ENCODE measurements around the gene NOXRED1. TPM values are rescaled to one million over a fixed set of nuclear protein-coding genes. Genes with fewer than 3 reads are reported as not detected.

NOXRED1 gene
- total and polyA plus RNA-seq, 2 donors (not counting 1 experiment from before 2014, with no cell fraction given): 0.42 to 1.5 TPM

DNA sequence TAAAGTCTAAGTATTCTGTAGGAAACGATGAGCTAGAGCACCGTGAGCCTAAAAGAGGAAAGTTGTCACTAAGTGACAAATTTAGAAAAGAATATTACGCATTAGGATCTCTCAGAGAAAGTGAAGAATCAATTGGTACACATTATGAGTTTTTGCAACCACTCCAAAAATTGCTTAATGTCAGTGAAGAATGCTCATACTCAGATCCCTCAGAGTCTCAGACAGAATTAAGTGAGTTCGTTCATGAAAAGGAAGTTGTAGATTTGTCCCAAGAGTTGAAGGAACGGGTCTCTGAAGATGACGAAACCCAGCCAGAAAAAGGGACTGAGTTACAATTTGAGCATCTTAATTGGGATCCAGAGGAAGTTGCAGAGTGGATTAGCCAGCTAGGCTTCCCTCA is 44.6 kb downstream of the NOXRED1 start:
- DNase-seq: no peak
- TF ChIP-seq, protein P1, sequence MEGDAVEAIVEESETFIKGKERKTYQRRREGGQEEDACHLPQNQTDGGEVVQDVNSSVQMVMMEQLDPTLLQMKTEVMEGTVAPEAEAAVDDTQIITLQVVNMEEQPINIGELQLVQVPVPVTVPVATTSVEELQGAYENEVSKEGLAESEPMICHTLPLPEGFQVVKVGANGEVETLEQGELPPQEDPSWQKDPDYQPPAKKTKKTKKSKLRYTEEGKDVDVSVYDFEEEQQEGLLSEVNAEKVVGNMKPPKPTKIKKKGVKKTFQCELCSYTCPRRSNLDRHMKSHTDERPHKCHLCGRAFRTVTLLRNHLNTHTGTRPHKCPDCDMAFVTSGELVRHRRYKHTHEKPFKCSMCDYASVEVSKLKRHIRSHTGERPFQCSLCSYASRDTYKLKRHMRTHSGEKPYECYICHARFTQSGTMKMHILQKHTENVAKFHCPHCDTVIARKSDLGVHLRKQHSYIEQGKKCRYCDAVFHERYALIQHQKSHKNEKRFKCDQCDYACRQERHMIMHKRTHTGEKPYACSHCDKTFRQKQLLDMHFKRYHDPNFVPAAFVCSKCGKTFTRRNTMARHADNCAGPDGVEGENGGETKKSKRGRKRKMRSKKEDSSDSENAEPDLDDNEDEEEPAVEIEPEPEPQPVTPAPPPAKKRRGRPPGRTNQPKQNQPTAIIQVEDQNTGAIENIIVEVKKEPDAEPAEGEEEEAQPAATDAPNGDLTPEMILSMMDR (IDR thresholded peaks at IDR 0.05): no peak
- TF ChIP-seq EZH2 (IDR thresholded peaks at IDR 0.05; ENCODE audit: borderline replicate concordance, insufficient read depth, low read depth, low read length, poor library complexity, severe bottlenecking): no peak
- intact Hi-C loops (cut with micrococcal nuclease): loop anchor here (5.0 to 10.0 kb wide), 2 partner anchors 214 to 386 kb away; partner anchors contain the start of gene SNW1
- H3K9ac ChIP-seq (ENCODE audit: low read length): no peak overlapping the region
- no peak overlapping the region for H3K4me2 ChIP-seq (replicated peaks; ENCODE audit: low read depth, low read length, poor library complexity, severe bottlenecking)
- no peak overlapping the region for H3K4me3 ChIP-seq (ENCODE audit: control extremely low read depth in 1 of 5, extremely low read depth in 1 of 5, insufficient read depth in 1 of 5, low read depth in 2 of 5, low read length in 4 of 5)
- H3K27ac Mint-ChIP-seq: no peak overlapping the region
- H3K4me3 Mint-ChIP-seq: no peak overlapping the region
- no peaks in the 10 kb centered on the region for H3K9me3 ChIP-seq (ENCODE audit: control extremely low read depth in 1 of 3, control insufficient read depth in 2 of 3, insufficient read depth in 1 of 3, low read length in 2 of 3)
- H3K27ac ChIP-seq (ENCODE audit: low read length in 2 of 2): no peak overlapping the region
- no peaks in the 10 kb centered on the region for H3K9me3 Mint-ChIP-seq (ENCODE audit: insufficient read depth)
- H3K4me1 Mint-ChIP-seq: peaks cover 24% of the 10 kb centered on the region
- peaks cover 40% of the 10 kb centered on the region for H3K79me2 ChIP-seq (ENCODE audit: control insufficient read depth, insufficient read depth, low read length)
- no peak for ATAC-seq (ENCODE audit: low read depth)
- H3K36me3 ChIP-seq (replicated peaks in 1 of 2; ENCODE audit: control extremely low read depth in 1 of 2, control insufficient read depth in 1 of 2, extremely low read depth in 1 of 2, insufficient read depth in 2 of 2, low read length in 1 of 2): no peaks in the 10 kb centered on the region
- no peak overlapping the region for H2AFZ ChIP-seq (ENCODE audit: insufficient read depth, low read depth, low read length, poor library complexity, severe bottlenecking)
- WGBS (ENCODE audit: insufficient coverage): 98% methylated on average over 5 of the region's 6 CpGs
- no peaks in the 10 kb centered on the region for H3K27me3 Mint-ChIP-seq
- H3K4me1 ChIP-seq (ENCODE audit: control insufficient read depth in 2 of 2, insufficient read depth in 2 of 2, low read length in 2 of 2): peaks cover 26 to 30% of the 10 kb centered on the region in 2 donors
- no peaks in the 10 kb centered on the region for H3K27me3 ChIP-seq (replicated peaks in 1 of 4; ENCODE audit: control extremely low read depth in 1 of 4, control insufficient read depth in 3 of 4, insufficient read depth in 4 of 4, low read length in 3 of 4)
- POLR2A ChIA-PET: no interaction called here
- CTCF ChIA-PET: interaction anchor here (0.6 kb wide), 1 partner anchor 33 kb away, joined by 3 read pairs; no protein-coding TSS in a partner anchor
- H4K20me1 ChIP-seq (ENCODE audit: control insufficient read depth, insufficient read depth, low read length, poor library complexity, severe bottlenecking): no peaks in the 10 kb centered on the region

DNA sequence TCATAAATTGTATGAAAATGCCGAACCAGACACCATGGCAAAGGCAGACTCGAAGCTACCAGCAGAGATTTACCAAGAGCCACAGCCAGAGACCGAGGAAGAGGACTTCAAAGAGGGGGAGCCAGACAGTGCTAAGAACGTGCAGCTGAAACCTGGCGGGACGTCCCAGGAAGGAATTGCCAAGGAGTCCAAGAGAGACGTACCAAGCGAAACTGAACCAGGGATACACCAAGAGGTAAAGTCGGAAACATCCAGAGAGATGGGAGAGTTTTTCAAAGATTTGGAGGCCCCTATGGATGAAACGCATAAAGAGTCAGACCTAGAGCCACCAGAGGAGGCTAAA is 45.9 kb downstream of the NOXRED1 start:
- H3K27ac Mint-ChIP-seq: no peak overlapping the region
- Histone ChIP-seq H3K4me3 (ENCODE audit: control extremely low read depth in 1 of 5, extremely low read depth in 1 of 5, insufficient read depth in 1 of 5, low read depth in 2 of 5, low read length in 4 of 5) (peak overlapping the region; percentile 79 to 100 (median 93)), H3K27ac (ENCODE audit: low read length in 2 of 2) (peak overlapping the region in 1 of 2 donors; percentile 85)

More for the DNA sequence above, 45.9 kb downstream of the NOXRED1 start:
- intact Hi-C loops (cut with micrococcal nuclease): loop anchor here (1.0 to 10.0 kb wide), 5 partner anchors 57 to 387 kb away; partner anchors contain the start of genes POMT2, SNW1, SPTLC2 and VIPAS39
- peaks cover 35% of the 10 kb centered on the region for H3K4me1 Mint-ChIP-seq
- WGBS (ENCODE audit: insufficient coverage): 20% methylated on average over 10 of the region's 10 CpGs
- peaks cover 35 to 41% of the 10 kb centered on the region in 2 donors for H3K4me1 ChIP-seq (ENCODE audit: control insufficient read depth in 2 of 2, insufficient read depth in 2 of 2, low read length in 2 of 2)
- no peaks in the 10 kb centered on the region for H3K27me3 ChIP-seq (replicated peaks in 1 of 4; ENCODE audit: control extremely low read depth in 1 of 4, control insufficient read depth in 3 of 4, insufficient read depth in 4 of 4, low read length in 3 of 4)
- ChIA-PET CTCF (interaction anchor here (0.7 to 2.2 kb wide), 13 partner anchors 11 to 501 kb away, joined by 3 to 17 read pairs (median 3); partner anchors contain the start of genes GSTZ1 and POMT2), POLR2A (interaction anchor here (0.6 to 1.7 kb wide), 6 partner anchors 19 to 167 kb away, joined by 4 to 28 read pairs (median 4); partner anchors contain the start of genes AHSA1, GSTZ1, POMT2 and VIPAS39)
- H3K9me3 Mint-ChIP-seq (ENCODE audit: insufficient read depth): no peaks in the 10 kb centered on the region
- peak overlapping the region; percentile 80 for H3K4me2 ChIP-seq (replicated peaks; ENCODE audit: low read depth, low read length, poor library complexity, severe bottlenecking)
- ATAC-seq (ENCODE audit: low read depth) (peak; percentile 0), DNase-seq (no peak)
- no peaks in the 10 kb centered on the region for H3K9me3 ChIP-seq (ENCODE audit: control extremely low read depth in 1 of 3, control insufficient read depth in 2 of 3, insufficient read depth in 1 of 3, low read length in 2 of 3)
- H4K20me1 ChIP-seq (ENCODE audit: control insufficient read depth, insufficient read depth, low read length, poor library complexity, severe bottlenecking): no peaks in the 10 kb centered on the region
- peak overlapping the region; percentile 89 for H3K9ac ChIP-seq (ENCODE audit: low read length)
- no peak for TF ChIP-seq EZH2 (IDR thresholded peaks at IDR 0.05; ENCODE audit: borderline replicate concordance, insufficient read depth, low read depth, low read length, poor library complexity, severe bottlenecking)
- TF ChIP-seq, protein P1 (IDR thresholded peaks at IDR 0.05): no peak
- H3K4me3 Mint-ChIP-seq: no peak overlapping the region
- no peaks in the 10 kb centered on the region for H3K27me3 Mint-ChIP-seq
- peaks cover 47% of the 10 kb centered on the region for H3K79me2 ChIP-seq (ENCODE audit: control insufficient read depth, insufficient read depth, low read length)
- no peaks in the 10 kb centered on the region for H3K36me3 ChIP-seq (replicated peaks in 1 of 2; ENCODE audit: control extremely low read depth in 1 of 2, control insufficient read depth in 1 of 2, extremely low read depth in 1 of 2, insufficient read depth in 2 of 2, low read length in 1 of 2)
- peak overlapping the region; percentile 98 for H2AFZ ChIP-seq (ENCODE audit: insufficient read depth, low read depth, low read length, poor library complexity, severe bottlenecking)

Data from B cell (primary cell).